ENCODE results near the gene PRMT1. TPM values are rescaled to one million over a fixed set of nuclear protein-coding genes. Genes with fewer than 3 reads are reported as not detected.
A peak's percentile ranks its signal among the peaks of the same experiment; 100 is the strongest.

The PRMT1 gene
- total RNA-seq, 2 experiments from 2014 or later: 380 to 394 TPM

GRCh38 chr19:49679771-49680413 lies 2.8 kb downstream of the PRMT1 start:
- Mint-ChIP-seq H3K27me3 (ENCODE audit: low read depth) (no peaks in the 10 kb centered on the region), H3K27ac (no peak overlapping the region), H3K4me3 (peak overlapping the region; percentile 14), H3K9me3 (no peaks in the 10 kb centered on the region), H3K36me3 (ENCODE audit: low read depth) (peaks cover 27% of the 10 kb centered on the region), H3K4me1 (ENCODE audit: low read depth) (peaks cover 29% of the 10 kb centered on the region)
- CTCF ChIA-PET: interaction anchor here (0.6 to 1.9 kb wide), 7 partner anchors 9 to 207 kb away, joined by 3 to 9 read pairs (median 3); partner anchors contain the start of genes ADM5 and PTOV1
- intact Hi-C loops (cut with micrococcal nuclease): loop anchor here (1.0 kb wide), 1 partner anchor 110 kb away; no protein-coding TSS in a partner anchor
- DNase-seq: no peak

- peak; percentile 96 for DNase-seq
- CTCF ChIA-PET: interaction anchor here (0.5 to 1.3 kb wide), 17 partner anchors 11 to 302 kb away, joined by 3 to 5 read pairs (median 3); partner anchors contain the start of gene RRAS
- Mint-ChIP-seq H3K4me1 (ENCODE audit: low read depth) (peaks cover 32% of the 10 kb centered on the region), H3K4me3 (peak overlapping the region; percentile 14), H3K9me3 (no peaks in the 10 kb centered on the region), H3K36me3 (ENCODE audit: low read depth) (peaks cover 31% of the 10 kb centered on the region), H3K27me3 (ENCODE audit: low read depth) (no peaks in the 10 kb centered on the region), H3K27ac (no peak overlapping the region)
- intact Hi-C loops (cut with micrococcal nuclease): loop anchor here (1.0 kb wide), 1 partner anchor 110 kb away; no protein-coding TSS in a partner anchor
Observed at GRCh38 chr19:49680421-49681351, 3.6 kb downstream of the PRMT1 start.

DNA sequence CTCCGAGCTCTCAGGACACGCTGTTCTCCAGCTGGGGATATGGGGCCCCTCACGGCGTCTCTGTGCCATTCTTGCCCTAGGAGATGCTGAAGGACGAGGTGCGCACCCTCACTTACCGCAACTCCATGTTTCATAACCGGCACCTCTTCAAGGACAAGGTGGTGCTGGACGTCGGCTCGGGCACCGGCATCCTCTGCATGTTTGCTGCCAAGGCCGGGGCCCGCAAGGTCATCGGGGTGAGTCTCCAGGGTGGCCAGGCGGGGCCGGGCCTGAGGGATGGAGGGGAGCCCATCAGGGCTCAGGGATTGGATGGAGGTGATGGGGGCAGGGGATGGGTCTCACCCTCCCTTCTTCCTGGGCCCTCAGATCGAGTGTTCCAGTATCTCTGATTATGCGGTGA lies 4.8 kb downstream of the PRMT1 start:
- Mint-ChIP-seq H3K4me3 (no peak overlapping the region), H3K27ac (no peak overlapping the region), H3K9me3 (no peaks in the 10 kb centered on the region), H3K36me3 (ENCODE audit: low read depth) (peaks cover 33% of the 10 kb centered on the region), H3K27me3 (ENCODE audit: low read depth) (no peaks in the 10 kb centered on the region), H3K4me1 (ENCODE audit: low read depth) (peaks cover 33% of the 10 kb centered on the region)
- DNase-seq: no peak
- intact Hi-C loops (cut with micrococcal nuclease): no loop called here
- CTCF ChIA-PET: interaction anchor here (0.6 to 1.3 kb wide), 5 partner anchors 9 to 177 kb away, joined by 3 to 4 read pairs (median 3); no protein-coding TSS in a partner anchor

- no peak overlapping the region for H3K27ac Mint-ChIP-seq
- intact Hi-C loops (cut with micrococcal nuclease): no loop called here
- no peaks in the 10 kb centered on the region for H3K9me3 Mint-ChIP-seq
- H3K27me3 Mint-ChIP-seq (ENCODE audit: low read depth): no peaks in the 10 kb centered on the region
- peaks cover 32% of the 10 kb centered on the region for H3K36me3 Mint-ChIP-seq (ENCODE audit: low read depth)
- H3K4me3 Mint-ChIP-seq: no peak overlapping the region
- no peak for DNase-seq
- peaks cover 33% of the 10 kb centered on the region for H3K4me1 Mint-ChIP-seq (ENCODE audit: low read depth)
- CTCF ChIA-PET: interaction anchor here (0.8 kb wide), 1 partner anchor 10 kb away, joined by 4 read pairs; no protein-coding TSS in a partner anchor
Observed at GRCh38 chr19:49682274-49682673, 5.2 kb downstream of the PRMT1 start.

GRCh38 chr19:49683814-49684250 lies 6.8 kb downstream of the PRMT1 start:
- intact Hi-C loops (cut with micrococcal nuclease): no loop called here

DNA sequence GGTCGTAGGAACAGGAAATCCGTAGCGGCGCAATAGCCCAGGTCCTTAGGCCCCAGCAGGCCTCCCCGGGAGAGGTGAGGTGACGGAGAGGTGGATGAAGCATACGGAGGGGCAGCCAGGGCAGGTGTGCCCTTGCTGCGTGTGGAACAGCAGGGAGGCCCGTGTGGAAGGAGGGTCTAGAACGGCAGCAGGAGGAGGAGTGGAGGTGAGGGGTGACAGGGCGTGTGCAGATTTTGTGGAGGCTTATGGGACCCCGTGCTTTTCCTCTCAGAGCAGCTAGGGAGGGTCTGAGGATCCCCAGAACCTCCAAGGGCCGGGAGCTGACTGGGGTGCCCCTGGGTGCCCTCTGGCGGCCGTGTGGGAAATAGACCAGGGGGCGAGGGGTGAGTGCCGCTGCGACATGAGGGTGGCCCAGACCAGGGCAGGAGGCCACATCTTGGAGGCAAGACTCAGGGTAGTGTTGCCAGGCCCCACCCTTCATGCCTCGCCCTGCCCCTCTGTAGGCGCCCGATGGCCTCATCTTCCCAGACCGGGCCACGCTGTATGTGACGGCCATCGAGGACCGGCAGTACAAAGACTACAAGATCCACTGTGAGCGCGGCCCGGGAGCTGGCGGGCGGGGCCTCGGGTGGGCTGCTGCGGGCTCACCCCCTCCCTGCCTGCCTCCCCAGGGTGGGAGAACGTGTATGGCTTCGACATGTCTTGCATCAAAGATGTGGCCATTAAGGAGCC lies 7.3 kb downstream of the PRMT1 start:
- CTCF ChIA-PET: interaction anchor here (1.1 kb wide), 1 partner anchor 138 kb away, joined by 4 read pairs; no protein-coding TSS in a partner anchor
- no peak overlapping the region for H3K27ac Mint-ChIP-seq
- intact Hi-C loops (cut with micrococcal nuclease): no loop called here
- peaks cover 34% of the 10 kb centered on the region for H3K4me1 Mint-ChIP-seq (ENCODE audit: low read depth)
- H3K36me3 Mint-ChIP-seq (ENCODE audit: low read depth): peaks cover 35% of the 10 kb centered on the region
- H3K27me3 Mint-ChIP-seq (ENCODE audit: low read depth): no peaks in the 10 kb centered on the region
- no peaks in the 10 kb centered on the region for H3K9me3 Mint-ChIP-seq
- no peak for DNase-seq
- H3K4me3 Mint-ChIP-seq: no peak overlapping the region

More at GRCh38 chr19:49683814-49684250, 6.8 kb downstream of the PRMT1 start:
- Mint-ChIP-seq H3K27ac (no peak overlapping the region), H3K27me3 (ENCODE audit: low read depth) (no peaks in the 10 kb centered on the region), H3K4me1 (ENCODE audit: low read depth) (peaks cover 36% of the 10 kb centered on the region), H3K4me3 (no peak overlapping the region), H3K36me3 (ENCODE audit: low read depth) (peaks cover 35% of the 10 kb centered on the region), H3K9me3 (no peaks in the 10 kb centered on the region)
- CTCF ChIA-PET: interaction anchor here (1.1 kb wide), 1 partner anchor 137 kb away, joined by 4 read pairs; no protein-coding TSS in a partner anchor
- DNase-seq: no peak

- intact Hi-C loops (cut with micrococcal nuclease): no loop called here
- Mint-ChIP-seq H3K27me3 (ENCODE audit: low read depth) (no peaks in the 10 kb centered on the region), H3K4me3 (no peak overlapping the region), H3K9me3 (no peaks in the 10 kb centered on the region), H3K27ac (no peak overlapping the region), H3K4me1 (ENCODE audit: low read depth) (peaks cover 32% of the 10 kb centered on the region), H3K36me3 (ENCODE audit: low read depth) (peaks cover 37% of the 10 kb centered on the region)
- CTCF ChIA-PET: interaction anchor here (1.0 kb wide), 1 partner anchor 13 kb away, joined by 3 read pairs; no protein-coding TSS in a partner anchor
- DNase-seq: no peak
Observed at GRCh38 chr19:49684983-49685553, 8.0 kb downstream of the PRMT1 start.

- intact Hi-C loops (cut with micrococcal nuclease): no loop called here
- DNase-seq: no peak
- Mint-ChIP-seq H3K9me3 (no peaks in the 10 kb centered on the region), H3K4me1 (ENCODE audit: low read depth) (peaks cover 33% of the 10 kb centered on the region), H3K27me3 (ENCODE audit: low read depth) (peaks cover 7% of the 10 kb centered on the region), H3K4me3 (no peak overlapping the region), H3K27ac (no peak overlapping the region), H3K36me3 (ENCODE audit: low read depth) (peaks cover 38% of the 10 kb centered on the region)
- CTCF ChIA-PET: interaction anchor here (1.0 kb wide), 1 partner anchor 13 kb away, joined by 3 read pairs; no protein-coding TSS in a partner anchor
Observed at GRCh38 chr19:49685845-49686332, 8.8 kb downstream of the PRMT1 start.

DNA sequence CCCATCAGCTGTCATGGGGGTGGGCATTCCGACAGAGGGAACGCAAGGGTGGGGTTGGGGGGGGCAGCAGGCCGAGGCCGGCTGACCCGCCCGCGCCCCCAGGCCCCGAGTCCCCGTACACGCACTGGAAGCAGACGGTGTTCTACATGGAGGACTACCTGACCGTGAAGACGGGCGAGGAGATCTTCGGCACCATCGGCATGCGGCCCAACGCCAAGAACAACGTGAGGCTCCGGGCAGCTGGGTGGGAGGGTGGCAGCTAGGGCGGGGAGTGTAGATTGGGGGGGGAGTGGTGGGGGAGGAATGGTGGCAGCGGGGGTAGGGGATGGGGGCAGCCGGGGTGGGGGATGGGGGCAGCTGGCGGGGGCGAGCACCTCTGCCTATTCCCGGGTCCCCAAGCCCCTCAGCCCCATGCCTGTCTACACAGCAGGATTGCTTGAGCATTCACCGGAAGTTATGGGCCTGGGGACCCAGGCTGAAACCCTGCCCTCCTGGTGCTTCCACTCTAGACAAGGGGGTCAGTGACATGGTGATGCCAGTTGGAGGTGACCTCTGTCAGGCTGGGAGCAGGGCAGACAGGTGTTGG lies 9.5 kb downstream of the PRMT1 start:
- Mint-ChIP-seq H3K4me1 (ENCODE audit: low read depth) (peaks cover 38% of the 10 kb centered on the region), H3K27ac (no peak overlapping the region)
- CTCF ChIA-PET: no interaction called here

GRCh38 chr19:49687150-49687549 lies 10.1 kb downstream of the PRMT1 start:
- Mint-ChIP-seq H3K4me1 (ENCODE audit: low read depth) (peaks cover 33% of the 10 kb centered on the region), H3K27ac (no peak overlapping the region), H3K36me3 (ENCODE audit: low read depth) (peaks cover 34% of the 10 kb centered on the region)

More for the DNA sequence above, 9.5 kb downstream of the PRMT1 start:
- intact Hi-C loops (cut with micrococcal nuclease): no loop called here
- peaks cover 35% of the 10 kb centered on the region for H3K36me3 Mint-ChIP-seq (ENCODE audit: low read depth)
- no peak for DNase-seq
- H3K4me3 Mint-ChIP-seq: no peak overlapping the region
- H3K27me3 Mint-ChIP-seq (ENCODE audit: low read depth): peaks cover 9% of the 10 kb centered on the region
- no peaks in the 10 kb centered on the region for H3K9me3 Mint-ChIP-seq

More at GRCh38 chr19:49687150-49687549, 10.1 kb downstream of the PRMT1 start:
- no peaks in the 10 kb centered on the region for H3K9me3 Mint-ChIP-seq
- H3K4me3 Mint-ChIP-seq: no peak overlapping the region
- intact Hi-C loops (cut with micrococcal nuclease): no loop called here
- CTCF ChIA-PET: no interaction called here
- DNase-seq: no peak
- peaks cover 9% of the 10 kb centered on the region for H3K27me3 Mint-ChIP-seq (ENCODE audit: low read depth)
